Measurements from ENCODE around the gene SPATS1.

The SPATS1 gene

GRCh38 chr6:44305200-44305725 lies 37.2 kb upstream of the SPATS1 start:
- Histone ChIP-seq H3K4me1 (ENCODE audit: insufficient read depth, low read length, poor library complexity, severe bottlenecking) (no peaks in the 10 kb centered on the region), H3K36me3 (ENCODE audit: insufficient read depth, low read length) (peaks cover 64% of the 10 kb centered on the region; the same call in 1 of the 2 replicates), H3K9me3 (ENCODE audit: insufficient read depth, low read depth, low read length) (no peaks in the 10 kb centered on the region), H4K20me1 (ENCODE audit: insufficient read depth, low read length, poor library complexity, severe bottlenecking) (no peaks in the 10 kb centered on the region), H3K9ac (ENCODE audit: low read depth, low read length, poor library complexity, severe bottlenecking) (no peak overlapping the region), H3K4me3 (ENCODE audit: low read length, poor library complexity, severe bottlenecking) (no peak overlapping the region), H3K4me2 (ENCODE audit: low read depth, low read length, poor library complexity, severe bottlenecking) (no peak overlapping the region), H3K79me2 (ENCODE audit: insufficient read depth, low read length) (no peaks in the 10 kb centered on the region), H2AFZ (ENCODE audit: low read length) (no peak overlapping the region), H3F3A (ENCODE audit: low read depth) (no peaks in the 10 kb centered on the region), H3K27me3 (ENCODE audit: insufficient read depth, low read length, poor library complexity, severe bottlenecking) (no peaks in the 10 kb centered on the region), H3K9me2 (replicated peaks; ENCODE audit: low read depth, low read length) (no peaks in the 10 kb centered on the region)
- TF ChIP-seq EZH2phosphoT487 (IDR thresholded peaks at IDR 0.05; ENCODE audit: borderline replicate concordance), result no peak
- no peak for TF ChIP-seq CTCF (conservative IDR thresholded peaks at IDR 0.05; ENCODE audit: low read length)

DNA sequence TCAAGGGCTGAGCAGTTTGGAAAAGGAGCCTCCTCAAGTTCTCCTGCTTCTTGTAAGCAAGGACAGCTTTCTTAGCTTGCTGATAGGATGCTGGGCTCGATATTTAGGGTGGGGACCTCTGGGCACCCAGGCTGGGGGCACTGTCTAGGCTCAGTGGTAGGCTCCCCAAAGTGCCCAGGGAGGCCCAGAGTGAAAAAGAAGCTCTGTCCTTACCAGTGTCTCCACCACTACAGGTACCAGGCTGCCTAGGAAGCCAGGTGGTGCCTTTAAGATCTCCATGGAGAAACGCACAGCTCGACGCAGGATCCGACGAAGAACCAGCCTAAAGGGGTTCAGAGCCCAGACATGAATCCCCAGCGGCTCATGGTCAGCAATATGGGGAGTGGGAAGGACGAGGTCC lies 35.7 kb upstream of the SPATS1 start:
- peaks cover 61% of the 10 kb centered on the region; the same call in 1 of the 2 replicates for H3K36me3 ChIP-seq (ENCODE audit: insufficient read depth, low read length)

DNA sequence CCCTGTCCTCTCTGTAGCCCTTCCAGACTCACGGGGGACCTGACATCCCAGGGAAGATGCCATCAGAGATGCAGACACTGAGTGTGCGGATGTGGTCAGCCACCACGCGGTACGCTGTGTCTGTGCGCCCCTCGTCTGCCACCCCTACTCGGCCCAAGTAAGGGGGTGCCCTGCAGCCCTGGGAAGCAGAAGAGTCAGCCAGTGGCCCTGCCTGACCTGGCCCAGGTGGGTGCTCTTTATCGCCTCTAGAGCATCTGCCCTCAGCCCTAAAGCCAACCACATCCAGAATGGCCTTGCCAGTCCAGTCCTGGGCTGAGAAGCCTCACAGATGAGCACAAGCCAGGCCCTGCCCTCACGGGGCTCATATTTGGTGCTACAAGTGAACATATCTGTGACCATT lies 35.2 kb upstream of the SPATS1 start:
- Histone ChIP-seq H3F3A (ENCODE audit: low read depth) (no peaks in the 10 kb centered on the region), H4K20me1 (ENCODE audit: insufficient read depth, low read length, poor library complexity, severe bottlenecking) (no peaks in the 10 kb centered on the region), H3K4me2 (ENCODE audit: low read depth, low read length, poor library complexity, severe bottlenecking) (no peak overlapping the region), H3K79me2 (ENCODE audit: insufficient read depth, low read length) (peaks cover 14% of the 10 kb centered on the region), H3K4me3 (ENCODE audit: low read length, poor library complexity, severe bottlenecking) (no peak overlapping the region), H3K9ac (ENCODE audit: low read depth, low read length, poor library complexity, severe bottlenecking) (no peak overlapping the region), H3K9me2 (replicated peaks; ENCODE audit: low read depth, low read length) (no peaks in the 10 kb centered on the region), H3K9me3 (ENCODE audit: insufficient read depth, low read depth, low read length) (no peaks in the 10 kb centered on the region), H3K4me1 (ENCODE audit: insufficient read depth, low read length, poor library complexity, severe bottlenecking) (peaks cover 11% of the 10 kb centered on the region), H3K27me3 (ENCODE audit: insufficient read depth, low read length, poor library complexity, severe bottlenecking) (no peaks in the 10 kb centered on the region), H3K36me3 (ENCODE audit: insufficient read depth, low read length) (peaks cover 56% of the 10 kb centered on the region; the same call in 1 of the 2 replicates), H2AFZ (ENCODE audit: low read length) (no peak overlapping the region)
- TF ChIP-seq EZH2phosphoT487 (IDR thresholded peaks at IDR 0.05; ENCODE audit: borderline replicate concordance), result no peak
- no peak for TF ChIP-seq CTCF (conservative IDR thresholded peaks at IDR 0.05; ENCODE audit: low read length)

More for the DNA sequence above, 35.7 kb upstream of the SPATS1 start:
- TF ChIP-seq EZH2phosphoT487 (IDR thresholded peaks at IDR 0.05; ENCODE audit: borderline replicate concordance), result no peak
- no peak for TF ChIP-seq CTCF (conservative IDR thresholded peaks at IDR 0.05; ENCODE audit: low read length)
- Histone ChIP-seq H3K4me2 (ENCODE audit: low read depth, low read length, poor library complexity, severe bottlenecking) (no peak overlapping the region), H3K79me2 (ENCODE audit: insufficient read depth, low read length) (peaks cover 9% of the 10 kb centered on the region; the same call in 1 of the 2 replicates), H3K9me2 (replicated peaks; ENCODE audit: low read depth, low read length) (no peaks in the 10 kb centered on the region), H3F3A (ENCODE audit: low read depth) (no peaks in the 10 kb centered on the region), H2AFZ (ENCODE audit: low read length) (no peak overlapping the region), H3K9me3 (ENCODE audit: insufficient read depth, low read depth, low read length) (no peaks in the 10 kb centered on the region), H3K9ac (ENCODE audit: low read depth, low read length, poor library complexity, severe bottlenecking) (no peak overlapping the region), H3K27me3 (ENCODE audit: insufficient read depth, low read length, poor library complexity, severe bottlenecking) (no peaks in the 10 kb centered on the region), H3K4me1 (ENCODE audit: insufficient read depth, low read length, poor library complexity, severe bottlenecking) (peaks cover 6% of the 10 kb centered on the region), H4K20me1 (ENCODE audit: insufficient read depth, low read length, poor library complexity, severe bottlenecking) (no peaks in the 10 kb centered on the region), H3K4me3 (ENCODE audit: low read length, poor library complexity, severe bottlenecking) (no peak overlapping the region)

All from Loucy (cell line).